ENCODE measurements around the gene UQCC5.
"Not testable (repeated sequence)": the region's sequence is repeated elsewhere in the genome, so short reads cannot be mapped to it uniquely, and the experiment has no call there.

Gene UQCC5

GRCh38 chr3:52523386-52524257 is 12.8 kb upstream of the UQCC5 start:
- no peak for DNase-seq

GRCh38 chr3:52524258-52524751 is 12.1 kb upstream of the UQCC5 start:
- DNase-seq: no peak

GRCh38 chr3:52524752-52525679 is 11.4 kb upstream of the UQCC5 start:
- no peak for DNase-seq

GRCh38 chr3:52525680-52526561 is 10.5 kb upstream of the UQCC5 start:
- DNase-seq: no peak

- not testable (repeated sequence) for DNase-seq
Measured at GRCh38 chr3:52526671-52527038, 9.8 kb upstream of the UQCC5 start.

- no peak for DNase-seq
Measured at GRCh38 chr3:52527039-52527731, 9.2 kb upstream of the UQCC5 start.

GRCh38 chr3:52527732-52528585 is 8.4 kb upstream of the UQCC5 start:
- no peak for DNase-seq

- DNase-seq: no peak
Measured at GRCh38 chr3:52528586-52529375, 7.6 kb upstream of the UQCC5 start.

- no peak for DNase-seq
Measured at GRCh38 chr3:52529376-52530333, 6.8 kb upstream of the UQCC5 start.

GRCh38 chr3:52530918-52531826 is 5.2 kb upstream of the UQCC5 start:
- no peak for DNase-seq

- DNase-seq: no peak
Measured at GRCh38 chr3:52531860-52532516, 4.4 kb upstream of the UQCC5 start.

- DNase-seq: peak in 1 of 2 donors; percentile 35
Measured at GRCh38 chr3:52532517-52532837, 3.9 kb upstream of the UQCC5 start.

- peak in 1 of 2 donors; percentile 30 for DNase-seq
Measured at GRCh38 chr3:52532838-52533622, 3.4 kb upstream of the UQCC5 start.

GRCh38 chr3:52533623-52534280 is 2.7 kb upstream of the UQCC5 start, which contains the start of gene NT5DC2:
NT5DC2 (minus strand) TSS chr3:52533857; CDS start chr3:52533737, 120 bp downstream.
- DNase-seq: peak; percentile 67 to 77

GRCh38 chr3:52534281-52535183 is 1.9 kb upstream of the UQCC5 start:
- no peak for DNase-seq
